Measurements from ENCODE around the gene TMEM238. TPM values are rescaled to one million over a fixed set of nuclear protein-coding genes. Genes with fewer than 3 reads are reported as not detected.

The TMEM238 gene
- total and polyA plus RNA-seq, 10 of the 15 experiments (the other 5 are each of a cell fraction or from before 2014, with no cell fraction given), result 0.05 to 16.9 (median 0.58) TPM; not detected in 1

DNA sequence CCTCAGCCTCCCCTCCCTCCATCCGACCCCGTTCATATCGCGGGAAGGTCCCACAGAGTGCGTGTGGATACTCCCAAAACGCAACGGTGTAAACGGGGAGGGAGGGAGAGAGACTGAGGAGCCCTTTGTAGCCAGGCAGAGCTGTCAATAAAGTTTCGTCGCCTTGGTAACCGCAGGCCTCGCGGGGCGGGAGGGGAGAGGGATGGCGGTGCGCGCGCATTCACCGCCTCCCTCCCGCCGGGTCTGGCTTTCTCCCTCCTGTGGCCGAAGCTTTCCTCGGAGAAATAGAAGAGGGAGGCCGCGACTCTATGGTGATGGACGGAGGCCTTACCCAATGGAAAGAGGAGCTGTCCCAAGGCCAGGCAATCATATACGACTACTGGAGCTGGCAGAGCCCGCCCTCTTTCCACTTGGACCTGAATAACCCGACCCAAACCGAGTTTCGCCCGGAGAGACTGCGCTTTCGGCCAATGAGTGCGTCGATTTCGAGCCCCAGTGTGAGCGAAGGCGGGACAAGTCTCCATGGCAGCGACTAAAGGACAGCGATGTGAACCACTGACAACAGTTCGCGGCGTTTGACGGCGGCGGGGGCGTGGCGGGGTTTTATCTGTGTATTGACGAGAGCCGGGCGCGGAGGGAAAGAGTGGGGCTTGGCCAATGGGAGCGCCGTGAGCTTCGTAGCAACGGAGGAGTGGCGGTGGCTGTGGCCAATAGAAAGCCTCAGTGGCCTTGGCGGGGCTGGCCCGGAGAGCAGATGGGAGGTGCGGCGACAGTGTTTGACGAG, 44.8 kb downstream of the TMEM238 start, which contains the start of gene KMT5C (continued):
- TF ChIP-seq CBFB (IDR thresholded peaks at IDR 0.05; ENCODE audit: low read depth) (0 out of 2 replicates have a peak, but pooled peaks have one; percentile 30), DPF2 (IDR thresholded peaks at IDR 0.05) (peak; percentile 100), CHD1 (IDR thresholded peaks at IDR 0.05; ENCODE audit: low read depth, low read length) (no peak), EED (IDR thresholded peaks at IDR 0.05; ENCODE audit: low read depth) (0 out of 2 replicates have a peak, but pooled peaks have one; percentile 29), CHD2 (IDR thresholded peaks at IDR 0.05; ENCODE audit: borderline replicate concordance, low read depth, low read length) (peak; percentile 97), ZNF207 (IDR thresholded peaks at IDR 0.05; ENCODE audit: borderline replicate concordance) (0 out of 2 replicates have a peak, but pooled peaks have one; percentile 52), KLF5 (IDR thresholded peaks at IDR 0.05; ENCODE audit: partially characterized antibody) (peak; percentile 96), HDAC2 (IDR thresholded peaks at IDR 0.05) (no peak), FOXM1 (IDR thresholded peaks at IDR 0.05; ENCODE audit: low read depth, low read length) (no peak), RCOR1 (conservative IDR thresholded peaks at IDR 0.05; ENCODE audit: low read depth, low read length) (no peak), BCL11A (IDR thresholded peaks at IDR 0.05; ENCODE audit: low read depth, low read length) (no peak), ATF7 (IDR thresholded peaks at IDR 0.05; ENCODE audit: low read depth) (peak; percentile 57), HCFC1 (IDR thresholded peaks at IDR 0.05; ENCODE audit: low read length) (no peak; the same call in 1 of the 2 replicates), ZNF274 (IDR thresholded peaks at IDR 0.05; ENCODE audit: insufficient read depth, insufficient read length) (no peak), YBX1 (IDR thresholded peaks at IDR 0.05) (no peak), STAT3 (IDR thresholded peaks at IDR 0.05; ENCODE audit: low read depth, low read length) (no peak), MYC (IDR thresholded peaks at IDR 0.05; ENCODE audit: insufficient read depth, insufficient read length, insufficient replicate concordance, low read length, severe bottlenecking) (no peak), ZNF622 (IDR thresholded peaks at IDR 0.05) (no peak), WRNIP1 (IDR thresholded peaks at IDR 0.05; ENCODE audit: borderline replicate concordance, low read depth, low read length) (no peak), TBL1XR1 (IDR thresholded peaks at IDR 0.05; ENCODE audit: low read depth, low read length) (0 out of 2 replicates have a peak, but pooled peaks have one; percentile 29), EZH2 (IDR thresholded peaks at IDR 0.05; ENCODE audit: borderline replicate concordance, control insufficient read depth, low read depth, low read length) (no peak), CEBPB (IDR thresholded peaks at IDR 0.05; ENCODE audit: borderline replicate concordance in 1 of 2, low read depth in 2 of 2, low read length in 2 of 2) (no peak), MYB (IDR thresholded peaks at IDR 0.05; ENCODE audit: borderline replicate concordance, low read depth, low read length) (no peak)
- TF ChIP-seq, protein P1, sequence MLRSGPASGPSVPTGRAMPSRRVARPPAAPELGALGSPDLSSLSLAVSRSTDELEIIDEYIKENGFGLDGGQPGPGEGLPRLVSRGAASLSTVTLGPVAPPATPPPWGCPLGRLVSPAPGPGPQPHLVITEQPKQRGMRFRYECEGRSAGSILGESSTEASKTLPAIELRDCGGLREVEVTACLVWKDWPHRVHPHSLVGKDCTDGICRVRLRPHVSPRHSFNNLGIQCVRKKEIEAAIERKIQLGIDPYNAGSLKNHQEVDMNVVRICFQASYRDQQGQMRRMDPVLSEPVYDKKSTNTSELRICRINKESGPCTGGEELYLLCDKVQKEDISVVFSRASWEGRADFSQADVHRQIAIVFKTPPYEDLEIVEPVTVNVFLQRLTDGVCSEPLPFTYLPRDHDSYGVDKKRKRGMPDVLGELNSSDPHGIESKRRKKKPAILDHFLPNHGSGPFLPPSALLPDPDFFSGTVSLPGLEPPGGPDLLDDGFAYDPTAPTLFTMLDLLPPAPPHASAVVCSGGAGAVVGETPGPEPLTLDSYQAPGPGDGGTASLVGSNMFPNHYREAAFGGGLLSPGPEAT (IDR thresholded peaks at IDR 0.05; ENCODE audit: low read depth), result peak; percentile 50; the same call in 1 of the 2 replicates
- TF ChIP-seq, protein P2, sequence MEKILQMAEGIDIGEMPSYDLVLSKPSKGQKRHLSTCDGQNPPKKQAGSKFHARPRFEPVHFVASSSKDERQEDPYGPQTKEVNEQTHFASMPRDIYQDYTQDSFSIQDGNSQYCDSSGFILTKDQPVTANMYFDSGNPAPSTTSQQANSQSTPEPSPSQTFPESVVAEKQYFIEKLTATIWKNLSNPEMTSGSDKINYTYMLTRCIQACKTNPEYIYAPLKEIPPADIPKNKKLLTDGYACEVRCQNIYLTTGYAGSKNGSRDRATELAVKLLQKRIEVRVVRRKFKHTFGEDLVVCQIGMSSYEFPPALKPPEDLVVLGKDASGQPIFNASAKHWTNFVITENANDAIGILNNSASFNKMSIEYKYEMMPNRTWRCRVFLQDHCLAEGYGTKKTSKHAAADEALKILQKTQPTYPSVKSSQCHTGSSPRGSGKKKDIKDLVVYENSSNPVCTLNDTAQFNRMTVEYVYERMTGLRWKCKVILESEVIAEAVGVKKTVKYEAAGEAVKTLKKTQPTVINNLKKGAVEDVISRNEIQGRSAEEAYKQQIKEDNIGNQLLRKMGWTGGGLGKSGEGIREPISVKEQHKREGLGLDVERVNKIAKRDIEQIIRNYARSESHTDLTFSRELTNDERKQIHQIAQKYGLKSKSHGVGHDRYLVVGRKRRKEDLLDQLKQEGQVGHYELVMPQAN (conservative IDR thresholded peaks at IDR 0.05), result no peak
- TF ChIP-seq, protein P3, sequence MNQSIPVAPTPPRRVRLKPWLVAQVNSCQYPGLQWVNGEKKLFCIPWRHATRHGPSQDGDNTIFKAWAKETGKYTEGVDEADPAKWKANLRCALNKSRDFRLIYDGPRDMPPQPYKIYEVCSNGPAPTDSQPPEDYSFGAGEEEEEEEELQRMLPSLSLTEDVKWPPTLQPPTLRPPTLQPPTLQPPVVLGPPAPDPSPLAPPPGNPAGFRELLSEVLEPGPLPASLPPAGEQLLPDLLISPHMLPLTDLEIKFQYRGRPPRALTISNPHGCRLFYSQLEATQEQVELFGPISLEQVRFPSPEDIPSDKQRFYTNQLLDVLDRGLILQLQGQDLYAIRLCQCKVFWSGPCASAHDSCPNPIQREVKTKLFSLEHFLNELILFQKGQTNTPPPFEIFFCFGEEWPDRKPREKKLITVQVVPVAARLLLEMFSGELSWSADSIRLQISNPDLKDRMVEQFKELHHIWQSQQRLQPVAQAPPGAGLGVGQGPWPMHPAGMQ (IDR thresholded peaks at IDR 0.05; ENCODE audit: borderline replicate concordance), result no peak
